ENCODE measurements around the gene NHLH1. TPM values are rescaled to one million over a fixed set of nuclear protein-coding genes. Genes with fewer than 3 reads are reported as not detected.

The NHLH1 gene
- total RNA-seq, 1 experiment from 2014 or later: 0.18 TPM

DNA sequence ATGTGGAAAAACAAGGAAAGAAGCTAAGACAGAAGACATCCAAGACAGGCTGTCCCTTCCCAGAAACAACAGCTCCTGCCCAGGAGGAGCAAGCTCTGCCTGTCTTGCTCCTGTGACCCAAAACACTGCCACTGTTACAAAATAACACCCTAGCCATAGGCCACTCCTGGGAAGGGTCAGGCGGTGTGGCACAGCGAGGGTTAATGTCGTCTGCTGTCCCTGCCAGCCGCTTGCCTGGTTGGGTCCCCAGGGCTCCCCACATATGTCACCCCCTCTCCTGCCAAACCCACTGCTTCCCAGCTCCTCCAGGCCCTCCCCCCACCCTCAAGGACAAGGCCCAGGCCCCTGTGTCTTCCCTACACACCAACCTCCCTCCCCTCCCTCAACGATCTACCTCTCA lies 3.9 kb upstream of the NHLH1 start:
- no TSS peak for BruUV-seq (replicated peaks)
- Histone ChIP-seq H3K4me1 (ENCODE audit: control insufficient read depth, insufficient read depth, low read length) (no peaks in the 10 kb centered on the region), H3K36me3 (ENCODE audit: control insufficient read depth, insufficient read depth, low read length) (no peaks in the 10 kb centered on the region), H3K27ac (ENCODE audit: low read length) (no peak overlapping the region), H3K27me3 (ENCODE audit: control insufficient read depth, insufficient read depth, low read length) (no peaks in the 10 kb centered on the region), H3K4me3 (ENCODE audit: low read depth in 2 of 2, low read length in 2 of 2) (no peak overlapping the region), H3K9me3 (ENCODE audit: control insufficient read depth, insufficient read depth, low read depth, low read length) (no peaks in the 10 kb centered on the region)
- DNase-seq (ENCODE audit: low read depth, low spot score) (no peak), ATAC-seq (0 out of 2 replicates have a peak, but pooled peaks have one; percentile 31)
- ChIA-PET POLR2A (no interaction called here), CTCF (interaction anchor here (1.4 kb wide), 1 partner anchor 9 kb away, joined by 3 read pairs; no protein-coding TSS in a partner anchor)
- TF ChIP-seq, protein P1, sequence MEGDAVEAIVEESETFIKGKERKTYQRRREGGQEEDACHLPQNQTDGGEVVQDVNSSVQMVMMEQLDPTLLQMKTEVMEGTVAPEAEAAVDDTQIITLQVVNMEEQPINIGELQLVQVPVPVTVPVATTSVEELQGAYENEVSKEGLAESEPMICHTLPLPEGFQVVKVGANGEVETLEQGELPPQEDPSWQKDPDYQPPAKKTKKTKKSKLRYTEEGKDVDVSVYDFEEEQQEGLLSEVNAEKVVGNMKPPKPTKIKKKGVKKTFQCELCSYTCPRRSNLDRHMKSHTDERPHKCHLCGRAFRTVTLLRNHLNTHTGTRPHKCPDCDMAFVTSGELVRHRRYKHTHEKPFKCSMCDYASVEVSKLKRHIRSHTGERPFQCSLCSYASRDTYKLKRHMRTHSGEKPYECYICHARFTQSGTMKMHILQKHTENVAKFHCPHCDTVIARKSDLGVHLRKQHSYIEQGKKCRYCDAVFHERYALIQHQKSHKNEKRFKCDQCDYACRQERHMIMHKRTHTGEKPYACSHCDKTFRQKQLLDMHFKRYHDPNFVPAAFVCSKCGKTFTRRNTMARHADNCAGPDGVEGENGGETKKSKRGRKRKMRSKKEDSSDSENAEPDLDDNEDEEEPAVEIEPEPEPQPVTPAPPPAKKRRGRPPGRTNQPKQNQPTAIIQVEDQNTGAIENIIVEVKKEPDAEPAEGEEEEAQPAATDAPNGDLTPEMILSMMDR (IDR thresholded peaks at IDR 0.05): no peak
- TF ChIP-seq SIN3A (IDR thresholded peaks at IDR 0.05; ENCODE audit: borderline replicate concordance, insufficient read depth, low read depth, low read length): no peak
- no peak for TF ChIP-seq TCF7L2 (IDR thresholded peaks at IDR 0.05; ENCODE audit: low read depth, low read length)
- TF ChIP-seq POLR2AphosphoS5 (IDR thresholded peaks at IDR 0.05; ENCODE audit: low read depth, low read length): no peak
- TF ChIP-seq, protein P2, sequence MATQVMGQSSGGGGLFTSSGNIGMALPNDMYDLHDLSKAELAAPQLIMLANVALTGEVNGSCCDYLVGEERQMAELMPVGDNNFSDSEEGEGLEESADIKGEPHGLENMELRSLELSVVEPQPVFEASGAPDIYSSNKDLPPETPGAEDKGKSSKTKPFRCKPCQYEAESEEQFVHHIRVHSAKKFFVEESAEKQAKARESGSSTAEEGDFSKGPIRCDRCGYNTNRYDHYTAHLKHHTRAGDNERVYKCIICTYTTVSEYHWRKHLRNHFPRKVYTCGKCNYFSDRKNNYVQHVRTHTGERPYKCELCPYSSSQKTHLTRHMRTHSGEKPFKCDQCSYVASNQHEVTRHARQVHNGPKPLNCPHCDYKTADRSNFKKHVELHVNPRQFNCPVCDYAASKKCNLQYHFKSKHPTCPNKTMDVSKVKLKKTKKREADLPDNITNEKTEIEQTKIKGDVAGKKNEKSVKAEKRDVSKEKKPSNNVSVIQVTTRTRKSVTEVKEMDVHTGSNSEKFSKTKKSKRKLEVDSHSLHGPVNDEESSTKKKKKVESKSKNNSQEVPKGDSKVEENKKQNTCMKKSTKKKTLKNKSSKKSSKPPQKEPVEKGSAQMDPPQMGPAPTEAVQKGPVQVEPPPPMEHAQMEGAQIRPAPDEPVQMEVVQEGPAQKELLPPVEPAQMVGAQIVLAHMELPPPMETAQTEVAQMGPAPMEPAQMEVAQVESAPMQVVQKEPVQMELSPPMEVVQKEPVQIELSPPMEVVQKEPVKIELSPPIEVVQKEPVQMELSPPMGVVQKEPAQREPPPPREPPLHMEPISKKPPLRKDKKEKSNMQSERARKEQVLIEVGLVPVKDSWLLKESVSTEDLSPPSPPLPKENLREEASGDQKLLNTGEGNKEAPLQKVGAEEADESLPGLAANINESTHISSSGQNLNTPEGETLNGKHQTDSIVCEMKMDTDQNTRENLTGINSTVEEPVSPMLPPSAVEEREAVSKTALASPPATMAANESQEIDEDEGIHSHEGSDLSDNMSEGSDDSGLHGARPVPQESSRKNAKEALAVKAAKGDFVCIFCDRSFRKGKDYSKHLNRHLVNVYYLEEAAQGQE (IDR thresholded peaks at IDR 0.05; ENCODE audit: insufficient read depth in 1 of 2, low read depth in 2 of 2, low read length in 1 of 2): no peak
- in situ Hi-C loops (cut with HindIII; ENCODE audit: low pct_unique_long_range_greater_than_20kb, low sequenced_read_pairs): no loop called here
- intact Hi-C loops (cut with micrococcal nuclease; ENCODE audit: unreplicated experiment): no loop called here

DNA sequence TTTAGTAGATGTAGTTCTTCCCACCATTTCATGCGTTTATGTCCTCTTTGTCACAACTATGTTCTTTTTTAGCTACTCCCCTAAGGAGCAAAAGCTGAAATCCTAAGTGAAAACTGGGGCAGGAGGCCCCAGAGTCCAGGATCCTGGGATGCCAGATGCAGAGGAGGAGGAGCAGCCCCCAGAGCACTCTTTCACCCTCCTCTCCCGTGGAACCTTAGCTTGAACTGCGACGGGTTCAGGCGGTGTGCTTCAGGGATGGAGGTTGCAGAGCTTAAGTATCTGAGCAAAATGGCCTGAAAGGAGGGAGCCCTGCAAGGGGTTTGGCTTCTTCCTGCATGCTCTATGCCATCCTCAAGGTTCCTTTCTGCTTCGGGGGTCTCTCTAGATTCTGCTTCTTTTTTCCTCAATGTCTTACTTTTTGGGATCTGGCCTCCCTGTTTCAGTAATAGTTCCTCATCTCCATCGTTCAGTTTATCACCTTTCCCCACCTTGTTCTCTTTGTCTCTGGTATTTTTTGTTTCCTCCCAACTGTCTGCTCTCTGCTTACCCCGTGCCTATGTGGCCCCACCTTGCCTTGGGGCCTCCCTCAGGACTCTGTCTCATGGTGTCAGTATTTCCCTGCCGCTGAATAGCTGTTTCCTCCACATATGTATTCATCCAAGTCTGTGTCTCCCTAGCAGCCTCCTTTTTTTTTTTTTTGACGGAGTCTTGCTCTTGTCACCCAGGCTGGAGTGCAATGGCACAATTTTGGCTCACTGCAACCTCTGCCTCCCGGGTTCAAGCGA lies 2.7 kb upstream of the NHLH1 start:
- TF ChIP-seq TCF7L2 (IDR thresholded peaks at IDR 0.05; ENCODE audit: low read depth, low read length) (no peak), SIN3A (IDR thresholded peaks at IDR 0.05; ENCODE audit: borderline replicate concordance, insufficient read depth, low read depth, low read length) (no peak), POLR2AphosphoS5 (IDR thresholded peaks at IDR 0.05; ENCODE audit: low read depth, low read length) (no peak)
- TF ChIP-seq, protein P1 (IDR thresholded peaks at IDR 0.05): no peak
- TF ChIP-seq, protein P2 (IDR thresholded peaks at IDR 0.05; ENCODE audit: insufficient read depth in 1 of 2, low read depth in 2 of 2, low read length in 1 of 2): no peak
- H3K27ac ChIP-seq (ENCODE audit: low read length): no peak overlapping the region
- intact Hi-C loops (cut with micrococcal nuclease; ENCODE audit: unreplicated experiment): no loop called here
- H3K9me3 ChIP-seq (ENCODE audit: control insufficient read depth, insufficient read depth, low read depth, low read length): no peaks in the 10 kb centered on the region
- in situ Hi-C loops (cut with HindIII; ENCODE audit: low pct_unique_long_range_greater_than_20kb, low sequenced_read_pairs): no loop called here
- ChIA-PET POLR2A (no interaction called here), CTCF (interaction anchor here (0.6 to 1.4 kb wide), 2 partner anchors 10 to 270 kb away, joined by 3 to 4 read pairs; no protein-coding TSS in a partner anchor)
- H3K27me3 ChIP-seq (ENCODE audit: control insufficient read depth, insufficient read depth, low read length): no peaks in the 10 kb centered on the region
- no peak for ATAC-seq
- no TSS peak for BruUV-seq (replicated peaks)
- no peak overlapping the region for H3K4me3 ChIP-seq (ENCODE audit: low read depth in 2 of 2, low read length in 2 of 2)
- DNase-seq (ENCODE audit: low read depth, low spot score): no peak
- H3K36me3 ChIP-seq (ENCODE audit: control insufficient read depth, insufficient read depth, low read length): no peaks in the 10 kb centered on the region
- no peaks in the 10 kb centered on the region for H3K4me1 ChIP-seq (ENCODE audit: control insufficient read depth, insufficient read depth, low read length)

All from Panc1 (cell line).